Muscle of leg (tissue), 16 donors: Measurements from ENCODE around the gene HNMT. TPM values are rescaled to one million over a fixed set of nuclear protein-coding genes. Genes with fewer than 3 reads are reported as not detected.
A peak's percentile ranks its signal among the peaks of the same experiment; 100 is the strongest.
"Not testable (repeated sequence)": the region's sequence is repeated elsewhere in the genome, so short reads cannot be mapped to it uniquely, and the experiment has no call there.

ENCODE experiments used
- DNase-seq: peaks from one replicate; pipeline ENCODE4 v3.0.0; 2013
- H3K27ac ChIP-seq: one replicate; pipeline ENCODE4 v1.5.1; 2013; ENCODE audit warnings: mild to moderate bottlenecking, low read length, control low read depth
- H3K27me3 ChIP-seq: one replicate; pipeline ENCODE4 v1.6.1; 2013; ENCODE audit warnings: low read length; ENCODE audit not compliant: control insufficient read depth, insufficient read depth
- H3K36me3 ChIP-seq: one replicate; pipeline ENCODE4 v1.6.1; 2013; ENCODE audit warnings: low read length; ENCODE audit not compliant: control insufficient read depth, insufficient read depth
- H3K4me1 ChIP-seq: one replicate; pipeline ENCODE4 v1.6.1; 2013; ENCODE audit warnings: low read length; ENCODE audit not compliant: control insufficient read depth, insufficient read depth
- H3K4me3 ChIP-seq: one replicate; pipeline ENCODE4 v1.5.1; 2013; ENCODE audit warnings: low read length, control low read depth
- H3K9me3 ChIP-seq: replicated peaks from 2 replicates; pipeline ENCODE4 v1.6.1; 2013; ENCODE audit warnings: low read depth, low read length; ENCODE audit not compliant: control insufficient read depth
- WGBS: methylation state at CpG from one replicate; pipeline ENCODE4 v1.1.5; 2013; ENCODE audit warnings: missing lambda C conversion rate; ENCODE audit not compliant: insufficient coverage; 5-methylcytosine and 5-hydroxymethylcytosine counted together
- long read RNA-seq, 11 donors: transcript quantifications; one replicate each; lab custom pipeline, GENCODE V29; 2026
- polyA plus RNA-seq, 8 donors: library from polyadenylated mRNA; unstranded; fragments of 120-200 nt; gene quantifications; one replicate each; pipeline versions ENCODE4 v1.2.1 to v1.2.3, GENCODE V29; 2013; ENCODE audit warnings: inconsistent platforms in 1 of 8, low replicate concordance in 1 of 8; ENCODE audit not compliant: insufficient read length in 8 of 8, insufficient read depth in 1 of 8
- total RNA-seq: library from RNA; stranded (reverse); fragments of 120-200 nt; gene quantifications from one replicate; pipeline ENCODE4 v1.2.4, GENCODE V29; 2013

Gene HNMT
- total RNA-seq (37.7 TPM), polyA plus RNA-seq (10 to 100 TPM; 16.3 to 27.3 (median 20.9) TPM)
- long read RNA-seq, donor 1, partial matches to known transcripts, result 0 of 5 reads
- long read RNA-seq, donor 1, other reads (novel, unspliced or antisense), result 0 of 5 reads
- long read RNA-seq, donor 2, partial matches to known transcripts, result 0 of 2 reads
- long read RNA-seq, donor 2, other reads (novel, unspliced or antisense), result 0 of 2 reads
- long read RNA-seq, donor 3, transcript HNMT-202 (6 exons, 3,295 nt), result major isoform, 6 of 6 reads
- long read RNA-seq, donor 3, partial matches to known transcripts, result 0 of 6 reads
- long read RNA-seq, donor 3, other reads (novel, unspliced or antisense), result 0 of 6 reads
- long read RNA-seq, donor 4, partial matches to known transcripts, result 0 of 3 reads
- long read RNA-seq, donor 4, other reads (novel, unspliced or antisense), result 0 of 3 reads
- long read RNA-seq, donor 5, transcript HNMT-202 (6 exons, 3,295 nt), result major isoform, 10 of 11 reads
- long read RNA-seq, donor 5, partial matches to known transcripts, result 0 of 11 reads
- long read RNA-seq, donor 5, other reads (novel, unspliced or antisense), result 0 of 11 reads
- long read RNA-seq, donor 6, transcript HNMT-202 (6 exons, 3,295 nt), result major isoform, 14 of 16 reads
- long read RNA-seq, donor 6, partial matches to known transcripts, result 0 of 16 reads
- long read RNA-seq, donor 6, other reads (novel, unspliced or antisense), result 0 of 16 reads
- long read RNA-seq, donor 7, transcript HNMT-202 (6 exons, 3,295 nt), result major isoform, 10 of 16 reads
- long read RNA-seq, donor 7, partial matches to known transcripts, result 5 of 16 reads
- long read RNA-seq, donor 7, other reads (novel, unspliced or antisense), result 0 of 16 reads
- long read RNA-seq, donor 8, transcript HNMT-201 (2 exons, 504 nt), result minor isoform, 6 of 17 reads
- long read RNA-seq, donor 8, transcript HNMT-202 (6 exons, 3,295 nt), result major isoform, 10 of 17 reads
- long read RNA-seq, donor 8, partial matches to known transcripts, result 0 of 17 reads
- long read RNA-seq, donor 8, other reads (novel, unspliced or antisense), result 0 of 17 reads
- long read RNA-seq, donor 9, partial matches to known transcripts, result 0 of 3 reads
- long read RNA-seq, donor 9, other reads (novel, unspliced or antisense), result 0 of 3 reads
- long read RNA-seq, donor 10, transcript HNMT-201 (2 exons, 504 nt), result minor isoform, 5 of 18 reads
- long read RNA-seq, donor 10, transcript HNMT-202 (6 exons, 3,295 nt), result major isoform, 13 of 18 reads
- long read RNA-seq, donor 10, partial matches to known transcripts, result 0 of 18 reads
- long read RNA-seq, donor 10, other reads (novel, unspliced or antisense), result 0 of 18 reads
- long read RNA-seq, donor 11, transcript HNMT-202 (6 exons, 3,295 nt), result major isoform, 6 of 8 reads
- long read RNA-seq, donor 11, partial matches to known transcripts, result 0 of 8 reads
- long read RNA-seq, donor 11, other reads (novel, unspliced or antisense), result 0 of 8 reads

GRCh38 chr2:137964066-137964858 is at the start of gene HNMT:
HNMT (plus strand) TSS chr2:137964473; CDS start chr2:137964492, 19 bp downstream.
- Histone ChIP-seq H3K27ac (peak within 1 kb of the TSS; percentile 79), H3K4me1 (peaks cover 4% of the 10 kb centered on the region), H3K36me3 (no peaks in the 10 kb centered on the region), H3K27me3 (no peaks in the 10 kb centered on the region), H3K9me3 (no peaks in the 10 kb centered on the region), H3K4me3 (peak within 1 kb of the TSS; percentile 52)
- 17% methylated on average over 11 of the region's 15 CpGs for WGBS
- peak; percentile 75 for DNase-seq

GRCh38 chr2:137921105-137921880 is 43.0 kb upstream of the HNMT start:
- no peaks in the 10 kb centered on the region for H3K4me1 ChIP-seq
- H3K9me3 ChIP-seq, result no peaks in the 10 kb centered on the region
- no peaks in the 10 kb centered on the region for H3K36me3 ChIP-seq
- no peak overlapping the region for H3K27ac ChIP-seq
- H3K27me3 ChIP-seq, result no peaks in the 10 kb centered on the region
- no peak overlapping the region for H3K4me3 ChIP-seq
- 72% methylated on average over 2 of the region's 2 CpGs for WGBS
- DNase-seq, result no peak

DNA sequence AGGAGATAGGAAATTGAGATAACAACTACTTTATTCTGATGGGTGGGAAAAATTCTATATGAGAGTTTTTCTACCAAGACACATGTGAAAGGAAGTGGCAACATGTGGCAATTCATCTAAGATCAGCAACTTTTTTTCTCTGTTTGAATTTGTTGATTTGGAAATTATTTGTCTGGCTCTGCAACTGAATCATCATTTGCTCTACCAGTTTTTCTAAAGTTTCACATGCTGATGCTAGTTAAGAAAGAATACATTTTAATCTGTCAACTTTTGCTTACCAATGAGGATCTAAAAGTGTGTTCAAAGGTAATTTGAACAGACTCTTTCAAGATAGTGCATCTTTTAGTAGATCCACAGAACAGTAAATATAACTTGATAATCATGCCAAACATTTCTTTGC is 42.1 kb upstream of the HNMT start:
- not testable (repeated sequence) for H3K9me3 ChIP-seq, H3K27ac ChIP-seq

GRCh38 chr2:137924019-137924418 is 40.3 kb upstream of the HNMT start:
- DNase-seq, result peak; percentile 10
- Histone ChIP-seq H3K4me3 (no peak overlapping the region), H3K36me3 (no peaks in the 10 kb centered on the region), H3K9me3 (no peaks in the 10 kb centered on the region), H3K4me1 (no peaks in the 10 kb centered on the region), H3K27me3 (no peaks in the 10 kb centered on the region), H3K27ac (no peak overlapping the region)
- 88% methylated on average over 1 of the region's 1 CpG for whole genome bisulfite sequencing

More for the DNA sequence above, 42.1 kb upstream of the HNMT start:
- H3K36me3 ChIP-seq, H3K27me3 ChIP-seq, DNase-seq, H3K4me3 ChIP-seq, H3K4me1 ChIP-seq: not testable (repeated sequence)

DNA sequence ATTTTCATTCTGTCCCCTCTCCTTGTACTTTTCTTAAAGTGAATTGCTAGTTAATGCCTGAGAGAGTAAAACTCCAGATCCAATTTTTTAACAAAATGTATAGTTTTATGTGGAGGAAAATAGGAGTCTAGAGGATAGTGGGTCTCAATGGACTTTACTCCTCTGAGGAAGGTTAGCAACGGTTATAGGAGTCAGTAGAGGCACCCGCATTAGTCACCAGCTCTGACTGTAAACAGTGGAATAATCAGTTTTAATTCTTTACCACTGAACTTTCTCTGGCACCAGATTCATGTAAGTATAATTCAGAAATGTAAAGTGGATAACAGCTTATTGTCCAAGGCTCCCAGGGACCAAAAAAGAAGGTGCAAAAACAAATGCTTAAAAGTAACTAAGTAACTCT is 38.7 kb upstream of the HNMT start:
- no peaks in the 10 kb centered on the region for H3K4me1 ChIP-seq
- no peak overlapping the region for H3K4me3 ChIP-seq
- no peak for DNase-seq
- H3K27me3 ChIP-seq, result no peaks in the 10 kb centered on the region
- no peaks in the 10 kb centered on the region for H3K9me3 ChIP-seq
- H3K27ac ChIP-seq, result no peak overlapping the region
- WGBS, result no CpG with 5 or more reads among the region's 2 CpGs
- H3K36me3 ChIP-seq, result no peaks in the 10 kb centered on the region

DNA sequence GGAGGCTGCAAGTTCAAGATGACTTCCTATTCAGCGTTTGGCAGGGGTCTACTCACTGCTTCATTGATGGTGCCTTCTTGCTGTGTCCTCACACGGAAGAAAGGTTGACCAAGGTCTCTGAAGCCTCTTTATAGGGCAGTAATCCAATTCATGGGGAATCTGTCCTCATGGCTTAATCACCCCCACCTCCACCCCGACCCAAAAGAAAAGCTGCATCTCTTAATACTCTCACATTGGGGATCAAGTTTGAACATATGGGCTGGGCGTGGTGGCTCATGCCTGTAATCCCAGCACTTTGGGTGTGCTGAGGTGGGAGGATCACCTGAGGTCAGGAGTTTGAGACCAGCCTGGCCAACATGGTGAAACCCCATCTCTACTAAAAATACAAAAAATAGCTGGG is 36.4 kb upstream of the HNMT start:
- Histone ChIP-seq H3K36me3 (no peaks in the 10 kb centered on the region), H3K9me3 (no peaks in the 10 kb centered on the region), H3K27ac (no peak overlapping the region), H3K4me1 (no peaks in the 10 kb centered on the region), H3K4me3 (no peak overlapping the region), H3K27me3 (no peaks in the 10 kb centered on the region)
- no peak for DNase-seq
- 88% methylated on average over 2 of the region's 4 CpGs for WGBS

DNA sequence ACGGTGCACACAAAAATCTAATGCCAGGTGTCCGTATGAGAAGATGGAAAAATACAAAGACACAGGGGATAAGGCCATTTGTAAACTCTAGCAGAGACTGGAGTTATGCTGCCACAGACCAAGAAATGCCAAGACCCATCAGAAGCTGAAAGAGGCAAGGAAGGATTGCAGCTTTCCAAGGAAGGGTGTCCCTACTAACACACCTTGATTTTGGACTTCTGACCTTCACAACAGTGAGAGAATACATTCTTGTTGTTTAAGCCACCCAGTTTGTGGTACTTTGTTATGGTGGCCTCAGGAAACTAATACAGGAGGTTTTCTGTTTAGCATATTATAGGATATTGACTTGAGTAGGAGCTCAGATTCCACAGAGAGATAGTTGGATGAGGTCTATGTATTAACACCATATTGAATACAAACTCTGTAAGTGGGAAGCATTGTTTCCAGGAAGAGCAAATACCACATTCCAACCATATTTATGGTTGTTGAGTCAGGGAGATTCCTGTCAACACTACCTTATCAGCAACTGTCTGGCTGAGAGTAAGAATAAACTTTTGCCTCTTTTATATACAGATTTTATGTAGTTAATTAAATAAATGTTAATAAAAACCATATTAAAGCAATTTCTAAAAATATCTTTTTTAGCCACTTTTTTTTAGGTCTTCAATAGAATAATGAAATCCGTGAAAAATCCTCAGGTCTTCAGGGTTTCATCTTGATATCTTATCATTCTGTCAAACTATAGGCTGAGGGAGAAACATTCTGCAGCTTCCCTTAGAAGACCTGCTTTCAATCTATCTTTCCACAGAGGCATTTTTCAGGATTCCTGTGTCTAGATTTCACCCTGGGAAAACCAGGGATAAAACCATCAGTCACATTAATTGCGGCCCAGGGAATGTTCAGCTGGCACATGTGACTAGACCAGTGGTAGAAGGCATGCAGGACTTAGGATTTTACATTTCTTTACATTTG is 35.4 kb upstream of the HNMT start:
- Histone ChIP-seq H3K4me3 (no peak overlapping the region), H3K4me1 (no peaks in the 10 kb centered on the region), H3K9me3 (no peaks in the 10 kb centered on the region), H3K36me3 (no peaks in the 10 kb centered on the region), H3K27me3 (no peaks in the 10 kb centered on the region), H3K27ac (no peak overlapping the region)
- WGBS, result 64% methylated on average over 2 of the region's 4 CpGs
- DNase-seq, result no peak

DNA sequence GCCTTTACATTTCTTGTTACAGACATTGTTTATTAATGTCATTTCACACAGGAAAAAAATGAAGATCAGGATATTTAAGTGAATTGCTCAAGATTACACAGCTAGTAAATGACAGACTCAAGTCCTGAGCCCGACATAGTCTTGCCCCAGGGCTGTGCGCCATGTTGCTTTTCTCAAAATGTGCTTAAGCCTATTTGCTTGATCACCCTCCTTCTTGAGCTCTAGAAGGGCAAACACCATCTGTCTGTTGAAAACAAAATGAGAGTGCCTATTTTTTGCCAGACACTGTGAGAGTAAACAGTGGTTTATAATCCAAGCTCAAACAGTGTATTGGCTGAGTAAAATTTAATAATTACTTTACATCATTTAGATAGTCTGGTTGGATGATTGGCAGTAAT is 34.8 kb upstream of the HNMT start:
- Histone ChIP-seq H3K4me1 (no peaks in the 10 kb centered on the region), H3K36me3 (no peaks in the 10 kb centered on the region), H3K27ac (no peak overlapping the region), H3K9me3 (no peaks in the 10 kb centered on the region), H3K27me3 (no peaks in the 10 kb centered on the region), H3K4me3 (no peak overlapping the region)
- no peak for DNase-seq
- WGBS, result 88% methylated on average over 2 of the region's 2 CpGs
